ENCODE data around the gene UBTD1.

Gene UBTD1

DNA sequence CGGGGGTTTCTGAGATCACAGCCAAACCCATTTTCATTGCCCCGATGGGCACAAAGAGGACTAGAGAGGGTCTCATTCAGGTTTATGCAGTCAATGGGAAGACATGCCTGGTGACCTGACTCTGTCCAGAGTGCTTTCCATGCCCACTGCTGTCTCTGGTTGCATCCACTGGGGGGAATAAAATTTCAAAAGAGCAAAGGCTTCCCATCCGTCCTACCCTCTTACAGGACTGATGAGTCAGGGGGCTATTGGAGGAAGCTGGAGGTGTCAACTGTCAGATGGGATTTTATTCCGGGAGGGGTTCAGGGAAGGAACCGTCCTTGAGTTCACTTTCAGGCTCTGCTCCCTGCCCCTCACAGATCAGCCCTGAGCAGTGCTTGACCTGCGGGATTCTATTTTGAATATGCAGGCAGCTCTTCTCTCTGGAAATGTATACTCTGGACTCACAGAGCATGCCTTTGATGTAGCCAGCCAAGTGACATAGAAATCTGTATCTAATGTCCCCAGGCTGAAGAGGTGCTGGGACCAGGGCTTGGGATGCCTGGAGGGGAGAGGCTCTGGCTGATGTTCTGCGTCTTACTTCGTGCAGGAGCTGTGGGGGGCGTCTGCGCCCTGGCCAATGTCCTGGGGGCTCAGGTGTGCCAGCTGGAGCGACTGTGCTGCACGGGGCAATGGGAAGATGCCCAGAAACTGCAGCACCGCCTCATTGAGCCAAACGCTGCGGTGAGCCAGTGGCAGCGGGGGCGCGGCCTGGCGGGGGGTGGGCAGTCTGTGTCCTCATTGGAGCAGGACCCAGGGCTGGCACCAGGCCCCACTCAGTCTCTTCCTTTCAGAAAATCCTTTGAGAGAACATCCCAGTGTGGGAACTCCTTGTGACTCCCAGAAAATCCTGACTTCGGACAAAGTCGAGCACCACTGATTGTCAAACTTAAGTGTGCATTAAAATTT, 102.8 kb downstream of the UBTD1 start:
- TF ChIP-seq, protein P1, sequence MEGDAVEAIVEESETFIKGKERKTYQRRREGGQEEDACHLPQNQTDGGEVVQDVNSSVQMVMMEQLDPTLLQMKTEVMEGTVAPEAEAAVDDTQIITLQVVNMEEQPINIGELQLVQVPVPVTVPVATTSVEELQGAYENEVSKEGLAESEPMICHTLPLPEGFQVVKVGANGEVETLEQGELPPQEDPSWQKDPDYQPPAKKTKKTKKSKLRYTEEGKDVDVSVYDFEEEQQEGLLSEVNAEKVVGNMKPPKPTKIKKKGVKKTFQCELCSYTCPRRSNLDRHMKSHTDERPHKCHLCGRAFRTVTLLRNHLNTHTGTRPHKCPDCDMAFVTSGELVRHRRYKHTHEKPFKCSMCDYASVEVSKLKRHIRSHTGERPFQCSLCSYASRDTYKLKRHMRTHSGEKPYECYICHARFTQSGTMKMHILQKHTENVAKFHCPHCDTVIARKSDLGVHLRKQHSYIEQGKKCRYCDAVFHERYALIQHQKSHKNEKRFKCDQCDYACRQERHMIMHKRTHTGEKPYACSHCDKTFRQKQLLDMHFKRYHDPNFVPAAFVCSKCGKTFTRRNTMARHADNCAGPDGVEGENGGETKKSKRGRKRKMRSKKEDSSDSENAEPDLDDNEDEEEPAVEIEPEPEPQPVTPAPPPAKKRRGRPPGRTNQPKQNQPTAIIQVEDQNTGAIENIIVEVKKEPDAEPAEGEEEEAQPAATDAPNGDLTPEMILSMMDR (conservative IDR thresholded peaks at IDR 0.05; ENCODE audit: control insufficient read depth, insufficient read depth, low read depth, low read length), result no peak
- DNase-seq (ENCODE audit: low read depth), result no peak
- no peak overlapping the region for H3K4me3 ChIP-seq (ENCODE audit: control insufficient read depth, low read depth, low read length)

DNA sequence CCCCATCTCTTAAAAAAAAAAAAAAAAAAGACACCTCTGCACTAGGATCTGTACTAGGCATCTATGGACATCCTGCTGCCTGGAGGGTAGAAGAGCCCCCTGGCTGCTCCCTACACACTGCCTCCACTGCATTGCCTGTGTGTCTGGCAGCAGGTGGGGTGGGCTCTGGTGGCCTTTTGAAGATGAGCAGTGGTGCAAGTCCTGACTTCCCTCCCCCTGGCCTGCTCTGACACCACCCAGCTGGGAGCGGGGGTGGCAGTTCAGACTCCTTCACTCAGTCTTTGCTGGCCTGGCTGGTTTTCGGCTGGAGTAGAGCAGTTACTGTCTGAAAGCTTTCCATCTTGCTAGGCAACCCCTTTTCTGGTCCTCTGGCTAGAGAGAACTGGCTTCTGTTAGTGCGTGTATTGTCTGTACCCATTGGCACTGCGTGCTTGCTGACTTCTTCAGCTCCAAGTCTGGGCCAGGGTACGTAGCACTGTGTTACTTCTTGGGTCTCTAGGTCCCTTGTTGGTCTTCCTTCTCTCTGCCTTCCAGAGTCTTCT, 108.4 kb downstream of the UBTD1 start:
- no peak overlapping the region for H3K4me3 ChIP-seq (ENCODE audit: control insufficient read depth, low read depth, low read length)
- DNase-seq (ENCODE audit: low read depth), result no peak
- TF ChIP-seq, protein P1 (conservative IDR thresholded peaks at IDR 0.05; ENCODE audit: control insufficient read depth, insufficient read depth, low read depth, low read length), result no peak

DNA sequence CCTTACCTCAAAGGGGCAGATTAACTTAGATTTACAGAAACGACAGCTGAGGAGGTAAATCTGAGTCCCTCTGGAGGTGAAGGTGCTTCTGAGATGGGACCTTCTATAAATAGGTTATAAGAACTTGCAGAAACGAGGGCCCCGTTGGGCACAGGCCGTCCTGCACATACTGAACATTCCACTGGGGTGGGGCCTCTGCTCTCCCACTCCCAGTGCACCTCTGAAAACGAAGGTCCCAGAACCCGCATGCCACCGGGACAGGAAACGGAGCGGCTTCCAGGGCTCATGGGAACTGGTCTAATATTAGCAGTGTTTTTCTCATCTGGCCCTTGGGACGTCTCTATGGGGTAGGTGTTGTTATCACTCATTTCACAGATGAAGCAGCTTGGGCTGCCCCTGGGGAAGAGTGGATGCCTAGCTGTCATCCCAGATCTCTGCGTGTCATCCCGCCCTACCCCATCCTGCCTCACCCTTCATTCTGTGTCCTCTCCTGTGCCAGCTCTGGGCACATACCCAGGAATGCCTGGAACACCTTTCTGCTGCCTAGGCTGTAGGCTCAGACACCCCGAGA, 110.4 kb downstream of the UBTD1 start:
- DNase-seq (ENCODE audit: low read depth), result no peak
- H3K4me3 ChIP-seq (ENCODE audit: control insufficient read depth, low read depth, low read length), result no peak overlapping the region
- TF ChIP-seq, protein P1 (conservative IDR thresholded peaks at IDR 0.05; ENCODE audit: control insufficient read depth, insufficient read depth, low read depth, low read length), result no peak

DNA sequence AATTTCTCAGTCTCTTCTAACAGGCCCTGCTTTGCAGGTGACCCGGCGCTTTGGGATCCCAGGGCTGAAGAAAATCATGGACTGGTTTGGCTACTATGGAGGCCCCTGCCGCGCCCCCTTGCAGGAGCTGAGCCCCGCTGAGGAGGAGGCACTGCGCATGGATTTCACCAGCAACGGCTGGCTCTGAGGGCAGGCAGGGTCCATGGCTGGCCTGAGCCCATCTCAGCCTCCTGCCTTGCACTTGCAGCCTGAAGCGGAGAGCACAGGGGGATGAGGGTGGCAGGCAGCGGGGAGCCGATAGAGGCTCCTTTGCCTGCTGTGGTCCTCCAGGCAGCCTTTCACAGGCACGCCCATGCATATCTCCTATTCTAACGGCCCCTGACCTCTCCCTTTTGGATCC, 112.7 kb downstream of the UBTD1 start:
- DNase-seq (ENCODE audit: low read depth), result no peak
- TF ChIP-seq, protein P1 (conservative IDR thresholded peaks at IDR 0.05; ENCODE audit: control insufficient read depth, insufficient read depth, low read depth, low read length), result no peak
- no peak overlapping the region for H3K4me3 ChIP-seq (ENCODE audit: control insufficient read depth, low read depth, low read length)

DNA sequence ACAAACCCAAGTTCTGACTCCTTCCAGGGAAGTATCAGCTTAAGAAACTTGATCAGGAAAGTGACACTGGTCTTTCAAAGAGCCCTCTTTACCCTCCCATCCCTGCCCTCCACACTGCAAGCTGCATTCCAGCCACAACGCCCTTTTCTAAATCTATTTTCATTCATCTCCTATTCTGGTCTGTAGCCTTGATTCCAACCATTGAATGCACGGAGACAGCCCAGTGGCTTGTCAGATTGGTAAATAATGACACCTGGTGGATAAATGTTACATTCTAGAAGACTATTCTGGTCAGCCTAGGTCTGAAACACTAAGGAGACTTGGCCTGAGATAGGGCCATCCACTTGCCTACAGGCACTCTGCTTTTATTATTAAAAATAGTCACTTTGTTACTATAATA, 113.7 kb downstream of the UBTD1 start:
- DNase-seq (ENCODE audit: low read depth), result peak; percentile 60
- TF ChIP-seq, protein P1 (conservative IDR thresholded peaks at IDR 0.05; ENCODE audit: control insufficient read depth, insufficient read depth, low read depth, low read length), result peak; percentile 36
- H3K4me3 ChIP-seq (ENCODE audit: control insufficient read depth, low read depth, low read length), result no peak overlapping the region

DNA sequence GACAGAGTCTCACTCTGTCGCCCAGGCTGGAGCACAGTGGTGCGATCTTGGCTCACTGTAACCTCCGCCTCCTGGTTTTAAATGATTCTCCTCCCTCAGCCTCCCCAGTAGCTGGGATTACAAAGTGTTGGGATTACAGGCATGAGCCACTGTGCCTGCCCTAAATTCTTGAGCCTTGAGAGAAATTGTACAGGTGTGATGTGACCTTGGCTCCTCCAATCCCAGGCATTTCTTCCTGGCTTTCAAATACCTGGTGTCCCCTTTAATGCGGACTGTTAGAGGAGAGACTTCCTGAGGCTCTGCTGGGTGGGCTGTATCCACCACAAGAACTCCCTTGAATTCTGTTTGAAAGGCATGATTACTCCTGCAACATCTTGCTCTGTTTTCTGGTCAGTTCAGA, 119.6 kb downstream of the UBTD1 start:
- DNase-seq (ENCODE audit: low read depth), result no peak
- no peak overlapping the region for H3K4me3 ChIP-seq (ENCODE audit: control insufficient read depth, low read depth, low read length)
- TF ChIP-seq, protein P1 (conservative IDR thresholded peaks at IDR 0.05; ENCODE audit: control insufficient read depth, insufficient read depth, low read depth, low read length), result no peak

Measured in fibroblast of mammary gland (primary cell).